ENCODE measurements around the gene FIBCD1. TPM values are rescaled to one million over a fixed set of nuclear protein-coding genes. Genes with fewer than 3 reads are reported as not detected.

FIBCD1 gene
- total and polyA plus RNA-seq, 2 of the 8 experiments (the other 6 are each of a cell fraction or from before 2014, with no cell fraction given), result 6.1 to 8.8 TPM

GRCh38 chr9:130882696-130883225 is 56.3 kb downstream of the FIBCD1 start (continued):
- TF ChIP-seq SIRT6 (IDR thresholded peaks at IDR 0.05; ENCODE audit: low read length), result no peak
- TF ChIP-seq HDAC2 (IDR thresholded peaks at IDR 0.05; ENCODE audit: borderline replicate concordance in 1 of 2, low read depth in 2 of 2, low read length in 2 of 2), result no peak
- TF ChIP-seq, protein P1, sequence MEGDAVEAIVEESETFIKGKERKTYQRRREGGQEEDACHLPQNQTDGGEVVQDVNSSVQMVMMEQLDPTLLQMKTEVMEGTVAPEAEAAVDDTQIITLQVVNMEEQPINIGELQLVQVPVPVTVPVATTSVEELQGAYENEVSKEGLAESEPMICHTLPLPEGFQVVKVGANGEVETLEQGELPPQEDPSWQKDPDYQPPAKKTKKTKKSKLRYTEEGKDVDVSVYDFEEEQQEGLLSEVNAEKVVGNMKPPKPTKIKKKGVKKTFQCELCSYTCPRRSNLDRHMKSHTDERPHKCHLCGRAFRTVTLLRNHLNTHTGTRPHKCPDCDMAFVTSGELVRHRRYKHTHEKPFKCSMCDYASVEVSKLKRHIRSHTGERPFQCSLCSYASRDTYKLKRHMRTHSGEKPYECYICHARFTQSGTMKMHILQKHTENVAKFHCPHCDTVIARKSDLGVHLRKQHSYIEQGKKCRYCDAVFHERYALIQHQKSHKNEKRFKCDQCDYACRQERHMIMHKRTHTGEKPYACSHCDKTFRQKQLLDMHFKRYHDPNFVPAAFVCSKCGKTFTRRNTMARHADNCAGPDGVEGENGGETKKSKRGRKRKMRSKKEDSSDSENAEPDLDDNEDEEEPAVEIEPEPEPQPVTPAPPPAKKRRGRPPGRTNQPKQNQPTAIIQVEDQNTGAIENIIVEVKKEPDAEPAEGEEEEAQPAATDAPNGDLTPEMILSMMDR (IDR thresholded peaks at IDR 0.05; ENCODE audit: control extremely low read depth in 1 of 3, insufficient read depth in 1 of 3, low read depth in 1 of 3, low read length in 3 of 3), result no peak
